ENCODE data around the gene ABCC8. TPM values are rescaled to one million over a fixed set of nuclear protein-coding genes. Genes with fewer than 3 reads are reported as not detected.

The ABCC8 gene
- total and polyA plus RNA-seq, 2 donors (not counting 1 experiment from before 2014, with no cell fraction given), result 0.03 to 0.17 TPM

GRCh38 chr11:17343907-17344306, 132.7 kb downstream of the ABCC8 start:
- Histone ChIP-seq H3K27me3 (replicated peaks in 1 of 4; ENCODE audit: control extremely low read depth in 1 of 4, control insufficient read depth in 3 of 4, insufficient read depth in 4 of 4, low read length in 3 of 4) (no peaks in the 10 kb centered on the region), H3K9me3 (ENCODE audit: control extremely low read depth in 1 of 3, control insufficient read depth in 2 of 3, insufficient read depth in 1 of 3, low read length in 2 of 3) (no peaks in the 10 kb centered on the region), H3K4me3 (ENCODE audit: control extremely low read depth in 1 of 5, extremely low read depth in 1 of 5, insufficient read depth in 1 of 5, low read depth in 2 of 5, low read length in 4 of 5) (no peak overlapping the region), H3K9ac (ENCODE audit: low read length) (no peak overlapping the region), H3K36me3 (replicated peaks in 1 of 2; ENCODE audit: control extremely low read depth in 1 of 2, control insufficient read depth in 1 of 2, extremely low read depth in 1 of 2, insufficient read depth in 2 of 2, low read length in 1 of 2) (no peaks in the 10 kb centered on the region), H4K20me1 (ENCODE audit: control insufficient read depth, insufficient read depth, low read length, poor library complexity, severe bottlenecking) (no peaks in the 10 kb centered on the region), H3K79me2 (ENCODE audit: control insufficient read depth, insufficient read depth, low read length) (no peaks in the 10 kb centered on the region), H3K4me2 (replicated peaks; ENCODE audit: low read depth, low read length, poor library complexity, severe bottlenecking) (no peak overlapping the region), H3K4me1 (ENCODE audit: control insufficient read depth in 2 of 2, insufficient read depth in 2 of 2, low read length in 2 of 2) (no peaks in the 10 kb centered on the region), H3K27ac (ENCODE audit: low read length in 2 of 2) (no peak overlapping the region), H2AFZ (ENCODE audit: insufficient read depth, low read depth, low read length, poor library complexity, severe bottlenecking) (no peak overlapping the region)
- H3K27ac Mint-ChIP-seq, result no peak overlapping the region
- intact Hi-C loops (cut with micrococcal nuclease), result no loop called here
- H3K27me3 Mint-ChIP-seq, result no peaks in the 10 kb centered on the region
- ATAC-seq (ENCODE audit: low read depth), result no peak
- H3K4me3 Mint-ChIP-seq, result no peak overlapping the region
- ChIA-PET CTCF (no interaction called here), POLR2A (no interaction called here)
- H3K4me1 Mint-ChIP-seq, result no peaks in the 10 kb centered on the region
- DNase-seq, result no peak
- no peak for TF ChIP-seq CTCF (IDR thresholded peaks at IDR 0.05)
- no peak for TF ChIP-seq EZH2 (IDR thresholded peaks at IDR 0.05; ENCODE audit: borderline replicate concordance, insufficient read depth, low read depth, low read length, poor library complexity, severe bottlenecking)
- WGBS (ENCODE audit: insufficient coverage), result no CpG with 5 or more reads among the region's 1 CpG
- H3K9me3 Mint-ChIP-seq (ENCODE audit: insufficient read depth), result no peaks in the 10 kb centered on the region

GRCh38 chr11:17343257-17343656, 133.4 kb downstream of the ABCC8 start:
- intact Hi-C loops (cut with micrococcal nuclease), result no loop called here
- no peaks in the 10 kb centered on the region for H3K36me3 ChIP-seq (replicated peaks in 1 of 2; ENCODE audit: control extremely low read depth in 1 of 2, control insufficient read depth in 1 of 2, extremely low read depth in 1 of 2, insufficient read depth in 2 of 2, low read length in 1 of 2)
- Mint-ChIP-seq H3K4me3 (no peak overlapping the region), H3K9me3 (ENCODE audit: insufficient read depth) (no peaks in the 10 kb centered on the region), H3K27me3 (no peaks in the 10 kb centered on the region), H3K4me1 (no peaks in the 10 kb centered on the region), H3K27ac (no peak overlapping the region)
- no peaks in the 10 kb centered on the region for H3K9me3 ChIP-seq (ENCODE audit: control extremely low read depth in 1 of 3, control insufficient read depth in 2 of 3, insufficient read depth in 1 of 3, low read length in 2 of 3)
- no peak for TF ChIP-seq CTCF (IDR thresholded peaks at IDR 0.05)
- no peak for TF ChIP-seq EZH2 (IDR thresholded peaks at IDR 0.05; ENCODE audit: borderline replicate concordance, insufficient read depth, low read depth, low read length, poor library complexity, severe bottlenecking)
- H3K9ac ChIP-seq (ENCODE audit: low read length), result no peak overlapping the region
- no peaks in the 10 kb centered on the region for H4K20me1 ChIP-seq (ENCODE audit: control insufficient read depth, insufficient read depth, low read length, poor library complexity, severe bottlenecking)
- H3K27me3 ChIP-seq (replicated peaks in 1 of 4; ENCODE audit: control extremely low read depth in 1 of 4, control insufficient read depth in 3 of 4, insufficient read depth in 4 of 4, low read length in 3 of 4), result no peaks in the 10 kb centered on the region
- H3K27ac ChIP-seq (ENCODE audit: low read length in 2 of 2), result no peak overlapping the region
- no peaks in the 10 kb centered on the region for H3K79me2 ChIP-seq (ENCODE audit: control insufficient read depth, insufficient read depth, low read length)
- ATAC-seq (ENCODE audit: low read depth) (no peak), DNase-seq (no peak)
- ChIA-PET POLR2A (no interaction called here), CTCF (no interaction called here)
- no peak overlapping the region for H3K4me3 ChIP-seq (ENCODE audit: control extremely low read depth in 1 of 5, extremely low read depth in 1 of 5, insufficient read depth in 1 of 5, low read depth in 2 of 5, low read length in 4 of 5)
- H3K4me2 ChIP-seq (replicated peaks; ENCODE audit: low read depth, low read length, poor library complexity, severe bottlenecking), result no peak overlapping the region
- WGBS (ENCODE audit: insufficient coverage), result 100% methylated on average over 1 of the region's 2 CpGs
- no peak overlapping the region for H2AFZ ChIP-seq (ENCODE audit: insufficient read depth, low read depth, low read length, poor library complexity, severe bottlenecking)
- no peaks in the 10 kb centered on the region for H3K4me1 ChIP-seq (ENCODE audit: control insufficient read depth in 2 of 2, insufficient read depth in 2 of 2, low read length in 2 of 2)

Other genes with a start within 250 kb of the ABCC8 start
- gene NUCB2, start 200.1 kb downstream of the ABCC8 start, total RNA-seq, result 6.8 and 10.5 TPM in 2 replicates
- gene NUCB2, start 200.1 kb downstream of the ABCC8 start, polyA plus RNA-seq, result 1.8 and 6.3 TPM in 2 replicates
- 0.64 and 0.75 TPM in 2 replicates for gene NCR3LG1, start 125.0 kb downstream of the ABCC8 start, total RNA-seq
- 0.12 and 0.29 TPM in 2 replicates for gene NCR3LG1, start 125.0 kb downstream of the ABCC8 start, polyA plus RNA-seq
- 2.0 and 2.1 TPM in 2 replicates for gene KCNJ11, start 88.2 kb downstream of the ABCC8 start, total RNA-seq
- 0.46 and 1.4 TPM in 2 replicates for gene KCNJ11, start 88.2 kb downstream of the ABCC8 start, polyA plus RNA-seq
- not detected in 2 replicates for gene USH1C, start 67.6 kb upstream of the ABCC8 start, total RNA-seq
- gene USH1C, start 67.6 kb upstream of the ABCC8 start, polyA plus RNA-seq, result not detected in 2 replicates
- gene OTOG, start 70.4 kb upstream of the ABCC8 start, total RNA-seq, result not detected in 2 replicates
- gene OTOG, start 70.4 kb upstream of the ABCC8 start, polyA plus RNA-seq, result not detected in 2 replicates
- not detected in 2 replicates for gene MYOD1, start 242.7 kb upstream of the ABCC8 start, total RNA-seq
- not detected in 2 replicates for gene MYOD1, start 242.7 kb upstream of the ABCC8 start, polyA plus RNA-seq

Measured in B cell (primary cell).